Activated CD4-positive, alpha-beta T cell treated with anti-CD3 and anti-CD28 coated beads, Interleukin-2, amount 10 ng/mL, durations not matched to agents 7 days and 5 days (primary cell): ENCODE results near the gene SH2D3C. TPM values are rescaled to one million over a fixed set of nuclear protein-coding genes. Genes with fewer than 3 reads are reported as not detected.

ENCODE experiments used
- CTCF ChIA-PET: fragments of 350-600 bp; sonication (Branson Sonifier 250); formaldehyde crosslinking; loops from one replicate; lab custom pipeline; 2021; ENCODE audit warnings: antibody characterized with exemption; lab: Charles Lee
- POLR2A ChIA-PET: fragments of 350-600 bp; sonication (Branson Sonifier 250); formaldehyde crosslinking; loops from one replicate; lab custom pipeline; 2021; ENCODE audit warnings: antibody characterized with exemption; lab: Charles Lee
- DNase-seq: peaks from one replicate; pipeline ENCODE4 v3.0.0-alpha.2; 2020
- H3K27ac Mint-ChIP-seq: one replicate; pipeline ENCODE4 v1.8.0; 2021; ENCODE audit warnings: mild to moderate bottlenecking, moderate library complexity, mixed read lengths
- H3K27me3 Mint-ChIP-seq: one replicate; pipeline ENCODE4 v1.8.0; 2021; ENCODE audit warnings: mixed read lengths
- H3K36me3 Mint-ChIP-seq: one replicate; pipeline ENCODE4 v1.8.0; 2021; ENCODE audit warnings: low read depth, mixed read lengths
- H3K4me1 Mint-ChIP-seq: one replicate; pipeline ENCODE4 v1.8.0; 2021; ENCODE audit warnings: mixed read lengths
- H3K4me3 Mint-ChIP-seq: one replicate; pipeline ENCODE4 v1.8.0; 2021; ENCODE audit warnings: mild to moderate bottlenecking, moderate library complexity, mixed read lengths
- H3K9me3 Mint-ChIP-seq: one replicate; pipeline ENCODE4 v1.8.0; 2021; ENCODE audit warnings: mixed read lengths
- total RNA-seq, 2 experiments: library from RNA; stranded (reverse); gene quantifications; one replicate each; pipeline ENCODE4 v1.2.3, GENCODE V29; 2021

The SH2D3C gene
- total RNA-seq, 2 experiments from 2014 or later, result 67.9 to 71.4 TPM

DNA sequence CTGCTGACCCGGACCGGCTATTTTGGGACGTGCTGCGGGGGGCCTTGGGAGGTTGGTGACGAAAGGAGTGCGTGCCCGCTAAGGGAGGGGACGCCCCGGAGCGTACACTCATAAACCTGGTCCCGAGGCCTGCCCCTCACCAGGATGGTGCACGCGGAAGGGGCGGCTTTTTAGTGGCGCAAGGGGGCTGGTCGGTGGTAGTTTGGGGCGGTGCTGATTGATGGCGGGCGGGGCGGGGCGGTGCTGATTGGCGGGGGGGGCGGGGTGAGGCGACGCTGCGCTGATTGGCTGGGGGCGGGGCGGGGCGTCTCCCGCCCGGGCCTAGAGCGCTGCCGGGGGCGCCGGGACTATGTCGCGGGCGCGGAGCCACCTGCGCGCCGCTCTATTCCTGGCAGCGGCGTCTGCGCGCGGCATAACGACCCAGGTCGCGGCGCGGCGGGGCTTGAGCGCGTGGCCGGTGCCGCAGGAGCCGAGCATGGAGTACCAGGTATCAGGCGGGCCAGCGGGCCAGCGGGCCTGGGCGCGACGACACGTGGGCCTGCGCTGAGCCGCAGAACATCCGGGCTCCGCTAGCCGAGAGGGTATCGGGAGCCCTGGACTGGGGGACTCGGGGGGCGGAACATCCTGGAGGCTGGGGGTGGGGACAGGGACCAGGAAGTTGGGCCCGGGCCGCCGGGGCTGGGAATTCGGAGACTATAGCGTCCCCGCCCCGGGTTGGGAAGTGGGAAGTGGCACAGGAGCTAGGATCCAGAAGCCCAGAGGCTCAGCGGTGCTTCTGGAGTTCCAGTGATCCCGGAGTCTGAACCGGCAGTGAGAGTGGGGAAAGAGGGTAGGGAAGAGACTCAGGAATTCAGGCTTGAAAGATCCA lies 24.3 kb upstream of the SH2D3C start, which contains the start of gene FPGS:
Gene FPGS, plus strand, starts transcription at position 307 of the 868 bp plus-strand sequence. Its CDS starts 43 bp downstream, at position 350.
- Mint-ChIP-seq H3K27me3 (no peaks in the 10 kb centered on the region), H3K27ac (peak within 1 kb of the TSS; percentile 92), H3K4me3 (peak within 1 kb of the TSS; percentile 92), H3K4me1 (peaks cover 29% of the 10 kb centered on the region), H3K36me3 (peaks cover 8% of the 10 kb centered on the region), H3K9me3 (no peaks in the 10 kb centered on the region)
- POLR2A ChIA-PET, result no interaction called here
- CTCF ChIA-PET, result interaction anchor here (0.7 to 1.4 kb wide), 5 partner anchors 9 to 119 kb away, joined by 3 to 4 read pairs (median 4); partner anchors contain the start of genes CDK9 and SH2D3C
- DNase-seq, result peak; percentile 84

DNA sequence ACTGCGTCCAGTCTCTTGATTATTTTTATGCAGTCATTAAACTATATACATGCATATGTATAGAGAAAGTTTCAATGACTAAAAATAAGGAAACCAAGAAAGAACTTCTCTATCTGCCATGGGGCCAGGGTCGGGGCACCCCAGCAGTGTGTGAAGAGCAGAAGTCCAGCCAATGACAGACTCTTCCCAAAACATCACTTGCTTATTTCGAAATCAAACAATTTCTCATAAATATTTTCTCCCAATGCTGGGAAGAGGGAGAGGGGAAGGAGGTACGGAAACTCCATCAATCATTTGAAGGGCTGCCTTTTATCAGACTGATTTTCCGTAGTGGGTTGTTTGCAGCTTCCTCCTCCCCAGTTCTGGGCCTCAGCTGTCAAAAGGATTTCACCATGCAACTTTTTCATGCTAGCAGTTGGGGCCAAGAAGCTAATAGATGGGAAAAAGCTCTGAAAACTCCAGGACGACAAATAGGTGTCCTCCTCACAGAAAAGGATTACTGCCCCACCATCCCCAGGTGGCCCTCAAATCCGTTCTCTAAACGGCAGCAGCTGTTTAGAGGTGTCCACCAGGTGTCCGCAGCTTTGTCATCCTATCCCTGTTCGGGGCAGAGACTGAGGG lies 23.6 kb upstream of the SH2D3C start:
- Mint-ChIP-seq H3K27me3 (no peaks in the 10 kb centered on the region), H3K27ac (peak overlapping the region; percentile 80), H3K4me1 (peaks cover 36% of the 10 kb centered on the region), H3K4me3 (peak overlapping the region; percentile 92), H3K9me3 (no peaks in the 10 kb centered on the region), H3K36me3 (peaks cover 7% of the 10 kb centered on the region)
- POLR2A ChIA-PET, result interaction anchor here (0.6 kb wide), 1 partner anchor 9 kb away, joined by 8 read pairs; no protein-coding TSS in a partner anchor
- CTCF ChIA-PET, result interaction anchor here (0.6 to 1.4 kb wide), 7 partner anchors 10 to 119 kb away, joined by 3 to 6 read pairs (median 3); partner anchors contain the start of genes CDK9 and SH2D3C
- no peak for DNase-seq

- ChIA-PET POLR2A (interaction anchor here (0.6 to 0.8 kb wide), 2 partner anchors 62 to 133 kb away, joined by 3 read pairs; partner anchors contain the start of gene TOR2A), CTCF (interaction anchor here (1.4 to 2.6 kb wide), 2 partner anchors 62 to 125 kb away, joined by 3 to 9 read pairs; partner anchors contain the start of gene TOR2A)
- no peak for DNase-seq
- Mint-ChIP-seq H3K9me3 (no peaks in the 10 kb centered on the region), H3K36me3 (peaks cover 11% of the 10 kb centered on the region), H3K4me1 (peaks cover 31% of the 10 kb centered on the region), H3K27ac (peak overlapping the region; percentile 83), H3K4me3 (peak overlapping the region; percentile 62), H3K27me3 (no peaks in the 10 kb centered on the region)
These were observed 18.4 kb upstream of the SH2D3C start for GRCh38 chr9:127796852-127797370.

- peaks cover 13% of the 10 kb centered on the region for H3K36me3 Mint-ChIP-seq
- ChIA-PET CTCF (interaction anchor here (2.6 kb wide), 1 partner anchor 125 kb away, joined by 9 read pairs; no protein-coding TSS in a partner anchor), POLR2A (no interaction called here)
- H3K9me3 Mint-ChIP-seq, result no peaks in the 10 kb centered on the region
- H3K27ac Mint-ChIP-seq, result peak overlapping the region; percentile 83
- no peaks in the 10 kb centered on the region for H3K27me3 Mint-ChIP-seq
- peaks cover 28% of the 10 kb centered on the region for H3K4me1 Mint-ChIP-seq
- H3K4me3 Mint-ChIP-seq, result peak overlapping the region; percentile 62
- DNase-seq, result no peak
These were observed 17.9 kb upstream of the SH2D3C start for GRCh38 chr9:127796225-127796813.

DNA sequence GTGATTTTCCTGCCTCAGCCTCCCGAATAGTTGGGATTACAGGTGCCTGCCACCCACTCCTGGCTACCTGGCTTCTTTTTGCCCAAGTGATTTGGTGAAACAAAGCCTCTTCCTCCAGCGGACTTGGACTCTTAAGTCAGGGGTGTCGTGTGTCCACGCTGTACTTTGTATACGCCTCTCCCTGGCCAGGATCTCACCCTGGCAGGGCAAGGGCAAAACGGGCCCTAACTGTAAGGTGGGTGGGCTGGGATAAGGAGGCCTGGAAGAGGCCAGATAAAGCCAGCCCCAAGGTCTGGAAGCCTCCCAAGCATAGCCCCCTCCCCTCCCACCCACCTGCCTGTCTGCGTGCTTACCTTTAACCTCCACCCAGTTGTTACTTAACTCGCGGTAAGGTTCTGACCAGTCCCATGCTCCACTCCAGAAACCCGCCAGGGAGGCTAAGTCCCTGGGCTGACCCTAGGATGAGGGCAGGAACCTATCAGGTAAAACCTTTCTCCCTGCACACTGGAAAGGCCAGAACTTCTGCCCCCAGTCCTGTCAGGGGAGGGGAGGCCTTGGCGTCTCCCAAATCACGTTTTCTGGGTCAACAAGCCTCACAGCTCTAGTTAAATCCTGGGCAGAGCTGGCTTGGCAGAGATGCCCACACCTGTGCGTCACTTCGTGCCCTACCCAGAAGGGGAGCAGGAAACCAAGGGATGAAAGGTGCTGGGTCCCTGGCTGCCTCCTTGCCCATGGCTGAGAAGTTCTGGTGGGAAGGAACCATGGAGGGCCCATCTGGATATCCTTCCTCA lies 15.7 kb upstream of the SH2D3C start:
- ChIA-PET CTCF (interaction anchor here (2.7 kb wide), 1 partner anchor 75 kb away, joined by 9 read pairs; no protein-coding TSS in a partner anchor), POLR2A (no interaction called here)
- peaks cover 36% of the 10 kb centered on the region for H3K4me1 Mint-ChIP-seq
- no peak overlapping the region for H3K27ac Mint-ChIP-seq
- no peak overlapping the region for H3K4me3 Mint-ChIP-seq
- H3K36me3 Mint-ChIP-seq, result peaks cover 29% of the 10 kb centered on the region
- no peak for DNase-seq
- no peaks in the 10 kb centered on the region for H3K9me3 Mint-ChIP-seq
- no peaks in the 10 kb centered on the region for H3K27me3 Mint-ChIP-seq

GRCh38 chr9:127793093-127793708 lies 14.7 kb upstream of the SH2D3C start:
- no peak overlapping the region for H3K4me3 Mint-ChIP-seq
- H3K36me3 Mint-ChIP-seq, result peaks cover 37% of the 10 kb centered on the region
- ChIA-PET CTCF (interaction anchor here (0.6 to 2.7 kb wide), 6 partner anchors 8 to 76 kb away, joined by 3 to 9 read pairs (median 4); no protein-coding TSS in a partner anchor), POLR2A (interaction anchor here (1.2 kb wide), 1 partner anchor 9 kb away, joined by 8 read pairs; no protein-coding TSS in a partner anchor)
- no peaks in the 10 kb centered on the region for H3K9me3 Mint-ChIP-seq
- H3K4me1 Mint-ChIP-seq, result peaks cover 44% of the 10 kb centered on the region
- no peak overlapping the region for H3K27ac Mint-ChIP-seq
- H3K27me3 Mint-ChIP-seq, result no peaks in the 10 kb centered on the region
- DNase-seq, result no peak

- peaks cover 45% of the 10 kb centered on the region for H3K4me1 Mint-ChIP-seq
- DNase-seq, result no peak
- H3K9me3 Mint-ChIP-seq, result no peaks in the 10 kb centered on the region
- CTCF ChIA-PET, result interaction anchor here (0.6 to 2.7 kb wide), 10 partner anchors 8 to 297 kb away, joined by 3 to 9 read pairs (median 3); no protein-coding TSS in a partner anchor
- H3K4me3 Mint-ChIP-seq, result no peak overlapping the region
- H3K36me3 Mint-ChIP-seq, result peaks cover 42% of the 10 kb centered on the region
- POLR2A ChIA-PET, result interaction anchor here (1.2 kb wide), 1 partner anchor 9 kb away, joined by 8 read pairs; no protein-coding TSS in a partner anchor
- peak overlapping the region; percentile 54 for H3K27ac Mint-ChIP-seq
- H3K27me3 Mint-ChIP-seq, result no peaks in the 10 kb centered on the region
These were observed 14.1 kb upstream of the SH2D3C start for GRCh38 chr9:127792417-127793031.

GRCh38 chr9:127791085-127791484 lies 12.6 kb upstream of the SH2D3C start:
- Mint-ChIP-seq H3K4me3 (no peak overlapping the region), H3K27ac (no peak overlapping the region), H3K27me3 (no peaks in the 10 kb centered on the region), H3K9me3 (no peaks in the 10 kb centered on the region), H3K4me1 (peaks cover 40% of the 10 kb centered on the region), H3K36me3 (peaks cover 49% of the 10 kb centered on the region)
- no peak for DNase-seq
- POLR2A ChIA-PET, result interaction anchor here (0.7 kb wide), 1 partner anchor 122 kb away, joined by 4 read pairs; no protein-coding TSS in a partner anchor
- CTCF ChIA-PET, result interaction anchor here (2.7 kb wide), 1 partner anchor 78 kb away, joined by 9 read pairs; no protein-coding TSS in a partner anchor

- POLR2A ChIA-PET, result interaction anchor here (0.7 kb wide), 1 partner anchor 122 kb away, joined by 4 read pairs; no protein-coding TSS in a partner anchor
- no peaks in the 10 kb centered on the region for H3K27me3 Mint-ChIP-seq
- peak overlapping the region; percentile 6 for H3K27ac Mint-ChIP-seq
- no peak overlapping the region for H3K4me3 Mint-ChIP-seq
- no peaks in the 10 kb centered on the region for H3K9me3 Mint-ChIP-seq
- H3K4me1 Mint-ChIP-seq, result peaks cover 35% of the 10 kb centered on the region
- H3K36me3 Mint-ChIP-seq, result peaks cover 49% of the 10 kb centered on the region
- CTCF ChIA-PET, result no interaction called here
- DNase-seq, result no peak
These were observed 11.8 kb upstream of the SH2D3C start for GRCh38 chr9:127790094-127790855.

DNA sequence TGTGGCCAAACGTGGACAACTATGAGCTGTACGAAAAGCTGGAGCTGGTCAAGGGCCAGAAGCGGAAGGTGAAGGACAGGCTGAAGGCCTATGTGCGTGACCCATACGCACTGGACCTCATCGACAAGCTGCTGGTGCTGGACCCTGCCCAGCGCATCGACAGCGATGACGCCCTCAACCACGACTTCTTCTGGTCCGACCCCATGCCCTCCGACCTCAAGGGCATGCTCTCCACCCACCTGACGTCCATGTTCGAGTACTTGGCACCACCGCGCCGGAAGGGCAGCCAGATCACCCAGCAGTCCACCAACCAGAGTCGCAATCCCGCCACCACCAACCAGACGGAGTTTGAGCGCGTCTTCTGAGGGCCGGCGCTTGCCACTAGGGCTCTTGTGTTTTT lies 10.7 kb upstream of the SH2D3C start:
- no peak overlapping the region for H3K27ac Mint-ChIP-seq
- DNase-seq, result no peak
- peaks cover 49% of the 10 kb centered on the region for H3K36me3 Mint-ChIP-seq
- H3K4me3 Mint-ChIP-seq, result no peak overlapping the region
- ChIA-PET CTCF (interaction anchor here (2.3 to 5.6 kb wide), 2 partner anchors 9 to 55 kb away, joined by 5 to 31 read pairs; partner anchors contain the start of gene TOR2A), POLR2A (no interaction called here)
- no peaks in the 10 kb centered on the region for H3K9me3 Mint-ChIP-seq
- H3K27me3 Mint-ChIP-seq, result no peaks in the 10 kb centered on the region
- peaks cover 42% of the 10 kb centered on the region for H3K4me1 Mint-ChIP-seq
